Activated CD4-positive, alpha-beta T cell treated with anti-CD3 and anti-CD28 coated beads, Interleukin-2, amount 50 U/mL, for 4 hours (primary cell): Measurements from ENCODE around the gene DKK1.

Experiments used
- DNase-seq, 2 experiments: peaks; one replicate each; pipeline ENCODE4 v3.0.0-alpha.2; 2020

DKK1 gene

GRCh38 chr10:52313933-52314821 is at the start of gene DKK1:
Gene DKK1, plus strand, starts transcription at chr10:52314281. Its CDS starts 154 bp downstream, at chr10:52314435.
- DNase-seq, result no peak

- no peak for DNase-seq
Observed at GRCh38 chr10:52265131-52265926, 48.8 kb upstream of the DKK1 start.

- DNase-seq, result no peak
Observed at GRCh38 chr10:52266858-52267257, 47.2 kb upstream of the DKK1 start.

GRCh38 chr10:52268790-52269189 is 45.3 kb upstream of the DKK1 start:
- no peak for DNase-seq

- no peak for DNase-seq
Observed at GRCh38 chr10:52269233-52269632, 44.8 kb upstream of the DKK1 start.

- no peak for DNase-seq
Observed at GRCh38 chr10:52276163-52276562, 37.9 kb upstream of the DKK1 start.

GRCh38 chr10:52276986-52277385 is 37.1 kb upstream of the DKK1 start:
- DNase-seq, result no peak

- DNase-seq, result no peak
Observed at GRCh38 chr10:52279546-52279945, 34.5 kb upstream of the DKK1 start.

- DNase-seq, result no peak
Observed at GRCh38 chr10:52280051-52280450, 34.0 kb upstream of the DKK1 start.

- no peak for DNase-seq
Observed at GRCh38 chr10:52283174-52283573, 30.9 kb upstream of the DKK1 start.

- no peak for DNase-seq
Observed at GRCh38 chr10:52284416-52285013, 29.6 kb upstream of the DKK1 start.

GRCh38 chr10:52287866-52288265 is 26.2 kb upstream of the DKK1 start:
- DNase-seq, result no peak

- DNase-seq, result no peak
Observed at GRCh38 chr10:52297747-52298146, 16.3 kb upstream of the DKK1 start.

GRCh38 chr10:52300599-52301277 is 13.3 kb upstream of the DKK1 start:
- no peak for DNase-seq

GRCh38 chr10:52308251-52309031 is 5.6 kb upstream of the DKK1 start:
- no peak for DNase-seq

- DNase-seq, result no peak
Observed at GRCh38 chr10:52312942-52313255, 1.2 kb upstream of the DKK1 start.

GRCh38 chr10:52313256-52313932 is 687 bp upstream of the DKK1 start:
- DNase-seq, result no peak

- DNase-seq, result no peak
Observed at GRCh38 chr10:52314822-52315552, 906 bp downstream of the DKK1 start.

GRCh38 chr10:52316001-52316400 is 1.9 kb downstream of the DKK1 start:
- no peak for DNase-seq

- DNase-seq, result no peak
Observed at GRCh38 chr10:52316500-52316899, 2.4 kb downstream of the DKK1 start.

GRCh38 chr10:52318136-52318701 is 4.1 kb downstream of the DKK1 start:
- DNase-seq, result no peak
